ENCODE measurements around the gene FBXO33.

FBXO33 gene

DNA sequence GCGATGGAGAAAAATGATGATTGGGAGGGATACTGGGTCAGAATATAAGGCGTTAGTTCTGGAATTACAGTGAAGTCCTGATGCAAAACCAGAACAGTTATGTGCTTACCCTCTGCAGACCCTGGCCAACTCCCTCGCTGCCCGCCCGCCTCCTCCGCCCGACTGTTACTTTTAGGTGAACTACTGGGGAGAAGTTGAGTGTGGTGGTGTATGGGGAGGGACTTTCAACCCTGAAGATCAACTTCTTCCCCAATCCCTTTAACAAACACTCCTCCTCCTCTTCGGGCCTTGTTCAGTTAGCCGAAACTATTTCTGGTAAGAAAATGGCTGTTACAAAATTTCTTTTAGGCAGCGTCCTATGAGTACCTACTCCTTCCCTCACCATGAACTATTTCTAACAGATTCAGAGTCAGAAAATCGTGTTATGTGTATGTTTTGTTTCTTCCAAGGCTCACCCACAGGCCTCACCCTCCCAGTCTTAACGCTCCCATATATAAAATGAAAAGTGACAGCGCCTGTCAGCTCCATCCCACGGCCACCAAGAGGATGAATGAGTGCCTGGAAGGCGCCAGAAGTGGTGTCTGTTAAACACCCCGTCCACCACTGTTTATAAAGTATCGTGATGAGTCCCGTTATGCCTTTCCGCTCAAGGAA, 1.3 kb downstream of the FBXO33 start:
- DNase-seq (ENCODE audit: low read depth) = peak; percentile 41

DNA sequence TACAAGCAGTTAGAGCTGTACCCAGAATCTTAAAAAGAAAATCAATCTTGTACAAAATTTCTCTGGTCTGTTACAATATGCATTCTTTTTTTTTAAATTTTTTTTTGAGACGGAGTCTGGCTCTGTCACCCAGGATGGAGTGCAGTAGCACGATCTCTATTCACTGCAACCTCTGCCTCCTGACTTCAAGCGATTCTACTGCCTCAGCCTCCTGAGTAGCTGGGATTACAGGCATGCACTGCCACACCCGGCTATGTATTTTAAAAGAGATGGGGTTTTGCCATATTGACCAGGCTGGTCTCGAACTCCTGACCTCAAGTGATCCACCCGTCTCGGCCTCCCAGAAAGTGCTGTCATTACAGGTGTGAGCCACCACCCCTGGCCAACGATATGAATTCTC, 4.1 kb downstream of the FBXO33 start:
- no peak for DNase-seq (ENCODE audit: low read depth)

DNA sequence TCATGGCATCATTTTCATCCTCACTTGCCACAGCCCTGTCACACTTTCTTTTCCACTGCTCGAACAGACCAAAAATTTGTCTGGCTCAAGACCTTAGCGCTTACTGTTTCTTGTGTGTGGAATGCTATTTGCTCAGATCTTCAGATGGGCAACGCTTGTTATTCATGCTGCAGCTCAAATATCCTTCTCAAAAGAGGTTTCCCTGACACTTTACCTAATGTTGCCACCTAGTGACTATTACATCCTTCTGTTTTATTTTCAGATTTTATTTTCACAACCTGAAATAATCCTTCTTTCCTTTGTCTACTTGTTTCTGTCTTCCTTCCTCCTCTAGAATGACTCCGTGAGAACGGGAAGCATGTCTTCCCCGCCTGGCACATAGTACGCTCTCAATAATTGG, 5.6 kb downstream of the FBXO33 start:
- peak; percentile 60 for DNase-seq (ENCODE audit: low read depth)

DNA sequence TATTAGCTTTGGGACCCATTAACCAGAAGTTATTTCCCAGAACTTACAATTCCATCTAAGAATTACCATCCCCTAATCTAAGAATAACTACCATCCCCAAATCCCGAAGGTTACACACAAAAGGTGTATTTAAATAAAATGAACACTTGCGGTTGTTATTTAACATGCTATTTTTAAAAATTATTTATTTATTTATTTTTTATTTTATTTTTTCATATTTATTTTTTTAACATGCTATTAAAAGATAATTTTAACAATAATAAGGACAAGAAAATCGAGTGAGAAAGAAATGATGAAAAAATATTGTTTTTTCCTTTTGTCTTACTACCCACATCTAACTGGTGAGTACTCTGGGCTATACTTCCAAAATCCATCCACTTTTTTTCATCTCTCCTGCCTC, 6.3 kb downstream of the FBXO33 start:
- DNase-seq (ENCODE audit: low read depth) = no peak

DNA sequence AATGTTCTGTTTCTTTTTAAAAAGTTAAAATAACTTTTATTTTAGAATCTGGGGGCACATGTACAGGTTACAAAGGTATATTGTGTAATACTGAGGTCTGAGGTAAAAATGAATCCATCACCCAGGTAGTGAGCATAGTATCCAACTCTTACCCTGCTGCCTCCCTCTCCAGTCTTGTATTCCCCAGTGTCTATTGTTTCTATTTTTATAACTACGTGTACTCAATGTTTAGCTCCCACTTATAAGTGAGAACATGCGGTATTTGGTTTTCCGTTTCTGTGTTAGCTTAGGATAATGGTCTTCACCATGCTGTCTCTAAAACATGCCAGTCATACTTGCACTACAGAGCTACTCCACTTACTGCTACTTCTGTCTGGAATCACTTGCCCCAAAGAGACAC, 8.4 kb downstream of the FBXO33 start:
- DNase-seq (ENCODE audit: low read depth) = no peak

DNA sequence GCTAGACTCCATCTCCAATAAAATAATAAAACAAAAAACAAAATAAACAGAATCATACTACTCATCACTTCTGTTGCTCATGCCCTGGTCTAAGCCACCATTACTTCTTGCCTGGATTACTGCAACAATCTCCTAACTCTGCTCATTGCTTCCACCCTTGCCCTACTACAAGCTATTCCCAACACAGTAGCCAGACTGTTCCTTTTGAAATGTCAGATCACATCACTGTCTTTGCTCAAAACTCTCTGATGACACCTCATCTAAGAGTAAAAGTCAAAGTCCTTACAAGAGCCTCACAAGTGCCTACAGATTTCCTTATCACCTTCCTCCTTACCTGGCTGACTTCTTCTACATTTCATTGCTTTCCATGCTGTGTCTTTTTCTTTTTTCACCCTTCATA, 10.0 kb downstream of the FBXO33 start:
- DNase-seq (ENCODE audit: low read depth) = no peak

DNA sequence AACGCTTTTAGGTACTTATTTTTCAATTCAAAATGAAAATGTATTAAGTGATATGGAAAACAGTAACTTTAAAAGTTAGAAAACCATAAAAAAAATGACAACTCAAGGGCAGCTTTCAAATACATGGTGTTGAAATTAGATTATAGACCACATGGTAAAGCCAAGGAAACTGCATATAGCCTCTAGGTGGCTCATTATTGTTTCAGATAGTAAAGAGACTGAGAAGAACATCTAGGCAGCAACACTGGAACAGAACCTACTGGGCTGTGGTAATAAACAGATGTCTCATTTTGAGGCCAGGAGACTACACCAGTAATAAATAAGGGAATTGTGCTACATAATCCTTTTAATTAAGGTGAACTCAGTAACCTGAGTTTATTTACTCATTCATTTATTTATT, 13.0 kb downstream of the FBXO33 start:
- no peak for DNase-seq (ENCODE audit: low read depth)

DNA sequence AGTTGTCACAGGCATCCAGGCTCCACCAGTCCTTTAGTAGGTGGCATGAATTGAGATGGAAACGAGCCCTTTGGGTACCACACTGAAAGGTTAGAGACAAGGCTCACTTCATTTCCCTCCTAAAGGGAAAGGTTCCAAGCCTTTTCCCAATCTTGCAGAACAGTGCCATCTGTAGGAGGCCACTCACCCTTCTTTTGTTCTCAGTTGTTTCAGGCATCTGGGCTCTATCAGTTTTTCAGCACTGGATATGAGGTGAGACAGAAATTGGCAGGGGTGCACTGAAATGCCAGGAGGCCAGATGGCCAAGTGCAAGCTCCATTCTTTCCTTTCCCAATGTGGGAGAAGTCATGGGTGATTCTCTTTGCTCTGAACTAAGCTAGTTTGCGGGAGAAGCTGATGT, 15.2 kb downstream of the FBXO33 start:
- peak; percentile 11 for DNase-seq (ENCODE audit: low read depth)

DNA sequence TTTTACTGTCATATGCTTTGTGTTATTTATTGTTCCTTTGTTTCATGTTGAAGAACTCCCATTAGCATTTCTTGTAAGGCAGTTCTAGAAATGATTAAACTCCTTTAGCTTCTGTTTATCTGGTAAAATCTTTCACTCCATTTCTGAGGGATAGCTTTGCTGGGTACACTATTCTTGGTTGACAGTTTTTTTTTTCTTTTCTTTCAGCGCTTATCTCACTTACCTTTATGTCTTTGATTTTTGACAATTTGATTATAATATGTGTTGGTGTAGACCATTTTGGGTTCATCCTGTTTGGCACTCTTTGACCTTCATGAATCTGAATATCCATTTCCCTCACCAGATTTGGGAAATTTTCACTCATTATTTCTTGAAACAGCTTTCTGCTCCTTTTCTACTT, 16.2 kb downstream of the FBXO33 start:
- DNase-seq (ENCODE audit: low read depth) = no peak

DNA sequence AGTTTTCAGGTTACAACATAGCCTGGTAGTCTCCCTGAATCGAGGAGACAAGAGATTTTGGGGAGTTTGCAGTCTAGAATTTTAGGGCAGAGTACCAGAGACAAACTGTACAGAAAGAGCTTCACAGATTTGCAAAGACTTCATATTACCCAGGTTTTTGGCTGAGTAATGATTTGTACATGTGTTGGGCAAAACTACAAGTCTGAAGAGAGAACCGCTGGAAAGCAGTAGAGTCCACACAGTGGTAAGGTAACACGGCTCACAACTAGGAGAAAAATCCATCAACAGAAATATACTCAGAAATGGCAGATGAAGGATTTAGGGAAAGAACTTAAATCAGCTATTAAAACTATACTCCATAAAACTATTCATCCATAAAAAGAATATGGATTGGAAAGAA, 25.7 kb downstream of the FBXO33 start:
- DNase-seq (ENCODE audit: low read depth) = no peak

DNA sequence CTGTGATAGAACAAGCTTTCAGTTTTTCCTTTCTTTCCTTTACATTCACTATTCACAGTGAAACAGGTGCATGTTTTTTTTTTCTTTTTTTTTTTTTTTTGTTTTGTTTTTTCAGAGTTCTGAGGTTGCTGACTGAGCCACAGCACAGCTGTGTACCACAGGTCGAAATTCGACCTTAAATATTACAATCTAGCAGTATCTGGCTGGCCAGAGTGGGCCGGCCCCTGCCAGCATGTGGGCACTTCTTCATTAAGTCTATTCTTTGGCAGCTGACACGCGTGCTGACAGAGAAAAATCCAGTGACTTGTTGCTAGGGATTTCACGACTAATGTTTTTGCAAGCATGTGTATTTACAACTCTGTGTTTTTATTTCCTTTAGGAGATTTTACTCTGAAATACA, 33.9 kb downstream of the FBXO33 start:
- no peak for DNase-seq (ENCODE audit: low read depth)

DNA sequence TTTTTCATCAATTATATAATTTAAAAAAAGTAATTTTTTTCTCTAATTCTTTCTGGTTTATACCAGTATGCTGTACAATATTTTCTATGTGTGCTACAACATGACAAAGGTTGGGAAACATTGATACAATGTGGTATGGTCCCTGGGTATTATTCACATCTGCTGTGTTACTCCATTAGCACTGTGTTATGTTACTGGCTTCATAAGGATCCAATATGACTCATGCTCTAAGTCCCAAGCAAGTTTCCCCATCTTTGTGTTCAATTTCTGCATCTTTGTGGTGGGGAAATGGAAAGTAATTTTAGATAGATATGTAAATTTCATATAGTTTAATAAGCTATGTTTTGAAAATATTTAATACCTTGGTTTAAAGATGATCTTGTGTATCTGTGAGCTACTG, 35.8 kb downstream of the FBXO33 start:
- DNase-seq (ENCODE audit: low read depth) = peak; percentile 7

DNA sequence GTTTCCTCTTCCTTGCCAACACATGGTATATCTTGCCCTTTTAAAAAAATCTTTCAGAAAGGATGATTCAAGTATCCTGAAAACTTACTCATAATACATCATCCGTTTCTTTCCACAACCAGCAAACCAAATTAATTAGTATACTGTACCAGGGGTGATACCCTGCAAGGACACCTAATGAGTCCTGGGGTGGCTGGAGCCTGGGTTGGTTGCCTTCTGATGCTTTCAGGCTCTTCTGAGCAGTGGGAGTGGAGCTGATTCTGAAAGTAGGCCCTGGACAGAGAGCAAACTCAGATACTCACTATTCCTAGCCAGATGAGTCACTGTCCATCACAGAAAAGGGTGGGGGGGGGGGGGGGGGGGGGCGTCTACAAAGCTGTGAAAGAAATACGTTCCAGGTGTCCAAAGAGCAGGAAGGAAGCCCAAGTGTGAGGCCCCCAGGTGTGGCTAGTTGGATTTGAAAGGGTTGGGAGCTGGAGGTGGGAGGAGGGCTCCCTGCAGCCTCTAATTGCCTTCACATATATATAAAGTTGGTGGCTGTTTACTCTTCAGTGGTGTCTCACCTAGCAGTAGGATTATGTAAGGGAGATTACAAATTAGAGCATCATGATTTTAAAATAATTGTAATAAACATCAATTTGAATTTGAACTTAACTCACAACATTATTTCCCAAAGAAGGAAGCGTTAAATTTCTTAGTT, 36.5 kb downstream of the FBXO33 start:
- peak; percentile 11 for DNase-seq (ENCODE audit: low read depth)

DNA sequence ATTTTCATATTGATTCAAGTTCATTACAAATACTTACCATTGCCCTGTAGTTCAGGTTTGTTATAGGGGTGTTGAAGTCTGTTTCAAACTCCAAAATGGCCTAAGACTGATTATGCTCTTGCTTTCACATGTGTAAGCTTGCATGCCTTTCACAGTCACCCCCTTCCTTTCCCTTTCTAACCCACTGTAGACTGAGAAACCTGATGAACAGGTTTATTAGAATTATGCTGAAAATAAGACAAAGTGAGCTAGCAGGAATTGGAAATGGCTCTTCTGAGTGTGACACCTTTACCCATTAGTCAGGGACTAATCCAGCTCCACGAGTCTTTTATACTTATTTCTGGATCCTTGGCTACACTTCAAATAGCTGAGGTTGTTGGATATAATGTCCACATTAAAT, 38.9 kb downstream of the FBXO33 start:
- DNase-seq (ENCODE audit: low read depth) = no peak

DNA sequence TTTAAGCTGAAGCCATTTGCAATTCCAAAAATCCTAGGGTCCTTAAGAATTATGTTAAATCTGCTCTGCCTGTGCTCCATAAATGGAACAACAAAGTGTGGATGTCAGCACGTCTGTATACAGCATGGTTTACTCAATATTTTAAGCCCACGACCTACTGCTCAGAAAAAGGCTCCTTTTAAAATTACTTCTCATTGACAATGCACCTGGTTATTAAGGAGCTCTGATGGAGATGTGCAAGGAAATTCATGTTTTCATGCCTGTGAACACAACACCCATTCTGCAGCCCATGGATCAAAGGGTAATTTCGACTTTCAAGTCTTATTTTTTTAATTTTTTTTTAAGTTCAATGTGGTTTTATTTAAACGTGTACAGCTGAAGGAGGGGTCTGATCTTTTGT, 48.1 kb downstream of the FBXO33 start:
- DNase-seq (ENCODE audit: low read depth) = no peak

DNA sequence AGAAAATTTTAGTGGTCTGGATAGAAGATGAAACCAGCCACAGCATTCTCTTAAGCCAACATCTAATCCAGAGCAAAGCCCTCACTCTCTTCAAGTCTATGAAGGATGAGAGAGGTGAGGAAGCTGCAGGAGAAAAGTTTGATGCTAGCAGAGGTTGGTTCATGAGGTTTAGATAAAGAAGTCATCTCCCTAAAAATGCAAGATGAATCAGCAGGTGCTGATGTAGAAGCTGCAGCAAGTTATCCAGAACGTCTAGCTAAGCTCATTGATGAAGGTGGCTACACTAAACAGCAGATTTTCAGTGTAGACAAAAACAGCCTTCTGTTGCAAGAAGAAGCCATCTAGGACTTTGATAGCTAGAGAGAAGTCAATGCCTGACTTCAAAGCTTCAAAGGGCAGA, 48.5 kb downstream of the FBXO33 start:
- no peak for DNase-seq (ENCODE audit: low read depth)

DNA sequence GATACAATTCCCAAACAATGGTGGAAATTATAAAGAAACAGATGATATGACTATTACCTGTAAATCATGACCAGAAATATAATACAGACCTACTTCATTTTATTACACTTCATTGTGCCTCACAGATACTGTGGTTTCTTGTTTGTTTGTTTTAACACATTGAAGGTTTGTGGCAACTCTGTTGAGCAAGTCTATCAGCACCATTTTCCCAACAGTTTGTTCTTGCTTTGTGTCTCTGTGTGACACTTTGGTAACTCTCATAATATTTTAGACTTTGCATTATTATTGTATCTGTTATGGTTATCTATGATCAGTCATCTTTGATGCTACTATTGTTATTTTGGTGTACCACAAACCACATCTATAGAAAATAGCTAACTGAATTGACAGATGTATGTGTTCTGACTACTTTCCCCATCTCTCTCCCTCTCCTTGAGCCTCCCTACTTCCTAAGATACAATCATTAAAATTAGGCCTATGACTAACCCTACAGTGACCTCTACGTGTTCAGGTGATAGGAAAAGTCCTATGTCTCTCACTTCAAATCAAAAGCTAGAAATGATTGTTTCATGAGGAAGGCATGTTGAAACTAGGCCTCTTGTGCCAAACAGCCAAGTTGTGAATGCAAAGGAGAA, 49.1 kb downstream of the FBXO33 start:
- DNase-seq (ENCODE audit: low read depth) = no peak

DNA sequence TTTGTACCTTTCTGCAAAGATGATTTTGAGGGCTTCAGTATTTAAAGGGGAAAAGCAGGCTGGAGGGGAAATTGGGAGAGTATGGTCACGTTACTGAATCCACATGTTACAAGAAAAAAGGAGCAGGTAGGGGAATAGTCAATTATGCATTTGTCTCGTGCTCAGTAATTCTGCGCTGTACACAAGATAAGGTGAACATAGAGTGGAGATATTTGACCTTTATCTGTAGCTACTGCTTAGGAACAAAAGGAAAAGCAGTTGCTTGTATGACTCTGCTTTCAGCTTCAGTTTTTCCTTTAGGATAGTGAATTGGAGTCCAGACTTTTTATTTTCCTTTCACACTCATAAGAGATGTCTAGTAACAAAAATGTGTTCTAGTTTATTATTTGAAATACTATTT, 49.8 kb downstream of the FBXO33 start:
- DNase-seq (ENCODE audit: low read depth) = no peak

DNA sequence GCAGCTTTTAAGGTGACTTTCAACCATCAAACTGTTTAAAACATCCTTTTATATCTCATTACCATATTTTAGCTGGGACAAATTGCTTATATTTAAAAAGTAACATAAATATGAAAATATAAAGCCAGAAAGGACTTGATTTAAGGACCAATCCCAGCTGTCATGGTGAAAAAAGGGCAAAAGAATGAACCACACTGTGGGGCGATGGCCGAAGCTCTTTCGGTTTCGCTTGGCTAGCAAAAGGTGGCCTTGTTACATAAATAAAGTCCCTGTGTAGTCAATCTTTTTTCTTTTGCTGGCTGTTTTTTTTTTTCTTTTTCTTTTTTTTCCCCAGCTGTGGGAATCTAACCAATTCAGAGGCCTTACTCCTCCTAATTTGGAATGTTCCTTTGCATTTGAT, 50.9 kb downstream of the FBXO33 start:
- no peak for DNase-seq (ENCODE audit: low read depth)

DNA sequence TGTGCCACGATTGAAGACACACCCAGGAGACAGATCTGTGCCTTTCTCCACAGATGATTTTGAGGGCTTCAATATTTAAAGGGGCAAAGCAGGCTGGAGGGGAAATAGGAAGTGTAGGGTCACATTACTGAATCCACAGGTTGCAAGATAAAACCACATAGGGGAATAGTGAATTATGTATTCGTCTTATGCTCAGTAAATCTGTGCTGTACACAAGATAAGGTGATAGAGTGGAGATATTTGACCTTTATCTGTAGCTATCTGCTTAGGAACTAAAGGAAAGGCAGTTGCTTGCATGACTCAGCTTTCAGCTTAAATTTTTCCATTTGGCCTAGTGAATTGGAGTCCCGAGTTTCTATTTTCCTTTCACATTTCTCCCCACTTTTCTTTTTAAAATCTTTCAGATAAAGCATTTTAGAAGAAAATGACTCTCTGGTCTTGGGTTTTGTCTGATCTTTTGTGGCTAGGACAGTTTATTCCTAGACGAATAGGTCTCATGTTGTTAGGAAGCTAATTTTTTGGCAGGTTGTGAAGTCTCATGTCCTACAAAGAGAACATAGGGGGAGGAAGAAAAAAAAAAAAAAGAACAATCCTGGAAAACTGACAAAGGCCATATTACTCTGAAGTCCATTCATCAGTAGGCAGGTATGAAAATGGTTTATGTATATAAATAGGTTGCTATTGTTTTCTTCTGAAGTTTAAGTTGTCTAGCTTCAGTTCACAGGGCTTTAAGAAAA, 55.4 kb downstream of the FBXO33 start:
- peak; percentile 52 for DNase-seq (ENCODE audit: low read depth)

DNA sequence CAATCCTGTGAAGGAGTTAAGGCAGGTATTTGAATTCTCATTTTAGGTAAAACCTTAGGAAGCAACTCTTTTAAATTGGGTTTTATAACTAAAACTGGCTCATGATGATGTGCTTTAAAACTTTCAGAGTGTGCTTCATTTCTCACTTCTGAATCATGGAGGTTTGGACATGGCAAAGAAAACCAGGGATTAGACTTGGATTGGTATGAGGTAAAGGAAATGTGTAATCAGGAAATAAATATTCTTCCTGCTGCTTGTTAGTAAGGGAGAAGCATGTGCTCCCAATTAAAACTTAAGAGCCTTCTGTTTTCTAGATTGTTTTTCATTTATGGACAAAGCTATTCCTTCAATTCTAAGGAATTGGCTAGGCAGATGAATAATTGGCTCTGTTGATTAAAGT, 57.4 kb downstream of the FBXO33 start:
- peak; percentile 85 for DNase-seq (ENCODE audit: low read depth)

DNA sequence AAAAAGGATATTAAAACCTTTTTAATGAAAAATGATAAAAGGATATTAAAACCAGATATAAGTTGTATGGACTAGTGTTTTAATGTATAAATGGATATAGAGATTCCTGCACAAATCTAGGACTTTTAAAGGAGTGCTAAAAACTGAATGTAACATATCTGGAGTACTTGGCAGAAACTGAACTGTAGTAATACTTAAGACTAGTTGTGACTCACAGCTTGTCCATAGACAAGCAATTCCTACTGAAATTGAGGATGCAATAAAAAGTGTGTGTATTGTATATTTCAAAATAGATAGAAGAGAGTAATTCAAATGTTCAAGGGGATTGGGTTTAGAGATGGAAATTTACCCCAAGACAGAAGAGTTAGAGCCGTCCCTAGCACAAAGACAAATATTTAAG, 59.6 kb downstream of the FBXO33 start:
- DNase-seq (ENCODE audit: low read depth) = peak; percentile 49

DNA sequence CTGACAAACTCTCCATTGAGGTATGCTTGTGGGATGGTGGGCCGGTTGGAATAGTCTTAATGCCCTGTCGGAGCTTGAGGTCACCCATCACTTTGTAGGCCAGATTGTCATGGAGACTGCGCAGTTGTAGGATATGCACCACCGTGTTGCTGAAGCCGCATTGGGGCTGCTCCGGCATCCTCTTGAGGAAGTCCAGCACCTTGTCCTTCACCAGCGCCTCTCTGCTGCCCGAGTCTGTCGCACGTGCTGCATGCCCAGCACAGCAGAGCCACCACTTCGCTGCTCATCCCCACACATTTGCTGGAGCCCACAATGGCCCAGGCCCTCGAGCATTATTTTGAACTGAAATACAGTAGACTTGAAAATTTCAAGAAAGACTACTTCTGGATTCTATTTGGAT, 61.8 kb downstream of the FBXO33 start:
- no peak for DNase-seq (ENCODE audit: low read depth)

Measured in EH (cell line).